GM23338 (cell line): ENCODE measurements around the gene LNP1.

Experiments used
- CREB1 ChIP-seq: fragments of 250-450 bp; sonication (Bioruptor Pico); IDR thresholded peaks from 2 replicates; pipeline ENCODE4 v1.5.0; 2020; ENCODE audit warnings: low read depth, mild to moderate bottlenecking, moderate library complexity
- CTCF ChIP-seq, 2 experiments: fragments of 200-600 bp in 1 of 2; sonication (generic) in 1 of 2; conservative IDR thresholded peaks; 2 replicates each; pipeline versions ENCODE4 v1.5.1 to v1.6.1; 2016 to 2017; ENCODE audit warnings: antibody characterized with exemption in 2 of 2, low read depth in 2 of 2, mild to moderate bottlenecking in 2 of 2, moderate library complexity in 1 of 2
- EZH2 ChIP-seq: fragments of 200-600 bp; sonication (generic); IDR thresholded peaks from one replicate; pipeline ENCODE4 v1.8.0; 2017; ENCODE audit warnings: antibody characterized with exemption, mild to moderate bottlenecking, low read depth; ENCODE audit not compliant: unreplicated experiment
- EZH2phosphoT487 ChIP-seq: fragments of 200-600 bp; sonication (generic); IDR thresholded peaks from one replicate; pipeline ENCODE4 v1.8.1; 2018; ENCODE audit warnings: antibody characterized with exemption; ENCODE audit not compliant: unreplicated experiment
- JUNB ChIP-seq: IDR thresholded peaks from one replicate; pipeline ENCODE4 v1.6.1; 2016; ENCODE audit warnings: antibody characterized with exemption; ENCODE audit not compliant: unreplicated experiment
- POLR2AphosphoS5 ChIP-seq: IDR thresholded peaks from 2 replicates; pipeline ENCODE4 v1.6.1; 2016; ENCODE audit warnings: antibody characterized with exemption, low read depth
- REST ChIP-seq: IDR thresholded peaks from one replicate; pipeline ENCODE4 v1.6.1; 2018; ENCODE audit warnings: antibody characterized with exemption; ENCODE audit not compliant: unreplicated experiment
- ZNF114 ChIP-seq: fragments of 250-450 bp; sonication (Bioruptor Pico); IDR thresholded peaks from 2 replicates; pipeline ENCODE4 v1.5.0; 2020; ENCODE audit warnings: mild to moderate bottlenecking, moderate library complexity
- ZNF331 ChIP-seq: fragments of 250-450 bp; sonication (Bioruptor Pico); IDR thresholded peaks from 2 replicates; pipeline ENCODE4 v1.5.0; 2020; ENCODE audit warnings: low read depth, mild to moderate bottlenecking, moderate library complexity

- no peak for TF ChIP-seq CREB1 (CRISPR knock-in tag)
- no peak for TF ChIP-seq ZNF114
- TF ChIP-seq EZH2 = no peak
- no peak for TF ChIP-seq CTCF (conservative IDR thresholded peaks at IDR 0.05; ENCODE audit: low read depth in 2 of 2)
- TF ChIP-seq REST = no peak
- no peak for TF ChIP-seq ZNF331 (CRISPR knock-in tag)
- TF ChIP-seq POLR2AphosphoS5 = no peak
- no peak for TF ChIP-seq JUNB
- TF ChIP-seq EZH2phosphoT487 = no peak
Measured at GRCh38 chr3:100468676-100469075, 67.3 kb downstream of the LNP1 start.
